HepG2 (cell line): ENCODE results near the gene ZNF792. TPM values are rescaled to one million over a fixed set of nuclear protein-coding genes. Genes with fewer than 3 reads are reported as not detected.

Experiments
- AKAP8 ChIP-seq: sonication (generic); formaldehyde crosslinking; IDR thresholded peaks from 2 replicates; pipeline ENCODE4 v1.5.1; 2020; ENCODE audit warnings: mild to moderate bottlenecking, missing genetic modification reagents
- ARNT2 ChIP-seq: sonication (generic); formaldehyde crosslinking; IDR thresholded peaks from 2 replicates; pipeline ENCODE4 v1.8.0; 2022; ENCODE audit warnings: mild to moderate bottlenecking, low read depth, missing genetic modification reagents, moderate library complexity
- CENPT ChIP-seq: sonication (generic); formaldehyde crosslinking; IDR thresholded peaks from 2 replicates; pipeline ENCODE4 v1.8.0; 2022; ENCODE audit warnings: low read depth, mild to moderate bottlenecking, moderate library complexity, missing genetic modification reagents
- CHCHD3 ChIP-seq: sonication (generic); formaldehyde crosslinking; IDR thresholded peaks from 2 replicates; pipeline ENCODE4 v1.8.0; 2022; ENCODE audit warnings: mild to moderate bottlenecking, missing genetic modification reagents, moderate library complexity
- ERF ChIP-seq: IDR thresholded peaks from 2 replicates; pipeline ENCODE4 v1.6.1; 2018; ENCODE audit warnings: missing biosample characterization, missing genetic modification reagents
- FOXP4 ChIP-seq: sonication (generic); formaldehyde crosslinking; IDR thresholded peaks from 2 replicates; pipeline ENCODE4 v1.4.0; 2020; ENCODE audit warnings: missing genetic modification reagents
- KDM3A ChIP-seq: IDR thresholded peaks from 2 replicates; pipeline ENCODE4 v1.6.1; 2018; ENCODE audit warnings: low read depth, missing compliant biosample characterization
- MED8 ChIP-seq: sonication (generic); formaldehyde crosslinking; IDR thresholded peaks from 2 replicates; pipeline ENCODE4 v1.8.1; 2023; ENCODE audit warnings: mild to moderate bottlenecking, missing genetic modification reagents; ENCODE audit not compliant: insufficient replicate concordance
- MIER3 ChIP-seq: IDR thresholded peaks from 2 replicates; pipeline ENCODE4 v1.6.1; 2016; ENCODE audit warnings: missing compliant biosample characterization, borderline replicate concordance
- MXD3 ChIP-seq: IDR thresholded peaks from 2 replicates; pipeline ENCODE4 v1.6.1; 2016; ENCODE audit warnings: mild to moderate bottlenecking, missing biosample characterization, missing genetic modification reagents
- NRL ChIP-seq: sonication (generic); formaldehyde crosslinking; IDR thresholded peaks from 2 replicates; pipeline ENCODE4 v1.5.0; 2020; ENCODE audit warnings: missing genetic modification reagents, mild to moderate bottlenecking, moderate library complexity, borderline replicate concordance
- PHB2 ChIP-seq: fragments of 450-650 bp; IDR thresholded peaks from 2 replicates; pipeline ENCODE4 v1.6.1; 2018; ENCODE audit not compliant: partially characterized antibody
- RELA ChIP-seq: sonication (generic); formaldehyde crosslinking; IDR thresholded peaks from 2 replicates; pipeline ENCODE4 v1.4.0; 2020; ENCODE audit warnings: missing genetic modification reagents
- SP4 ChIP-seq: sonication (generic); formaldehyde crosslinking; IDR thresholded peaks from 2 replicates; pipeline ENCODE4 v1.8.1; 2023; ENCODE audit warnings: mild to moderate bottlenecking, missing genetic modification reagents
- SUZ12 ChIP-seq: fragments of 150-350 bp; IDR thresholded peaks from 2 replicates; pipeline ENCODE4 v1.6.1; 2014; ENCODE audit warnings: low read depth, low read length
- TBL1XR1 ChIP-seq: fragments of 150-350 bp; IDR thresholded peaks from 2 replicates; pipeline ENCODE4 v1.6.1; 2014; ENCODE audit warnings: borderline replicate concordance, low read length; ENCODE audit not compliant: partially characterized antibody
- ZFP36 ChIP-seq: fragments of 150-350 bp; IDR thresholded peaks from 2 replicates; pipeline ENCODE4 v1.6.1; 2018; ENCODE audit warnings: borderline replicate concordance, low read length, low read depth; ENCODE audit not compliant: partially characterized antibody
- ZGPAT ChIP-seq: IDR thresholded peaks from 2 replicates; pipeline ENCODE4 v1.6.1; 2016; ENCODE audit warnings: mild to moderate bottlenecking
- ZMAT5 ChIP-seq: sonication (generic); formaldehyde crosslinking; IDR thresholded peaks from 2 replicates; pipeline ENCODE4 v1.5.0; 2020; ENCODE audit warnings: mild to moderate bottlenecking, low read depth, missing genetic modification reagents, borderline replicate concordance
- ZNF225 ChIP-seq: sonication (generic); formaldehyde crosslinking; IDR thresholded peaks from 2 replicates; pipeline ENCODE4 v1.4.0; 2020; ENCODE audit warnings: mild to moderate bottlenecking, missing genetic modification reagents
- ZNF253 ChIP-seq: sonication (generic); formaldehyde crosslinking; IDR thresholded peaks from 2 replicates; pipeline ENCODE4 v1.8.0; 2022; ENCODE audit warnings: mild to moderate bottlenecking, missing genetic modification reagents, borderline replicate concordance
- ZNF275 ChIP-seq: sonication (generic); formaldehyde crosslinking; IDR thresholded peaks from 2 replicates; pipeline ENCODE4 v1.8.0; 2022; ENCODE audit warnings: missing genetic modification reagents, mild to moderate bottlenecking, inconsistent platforms, borderline replicate concordance
- ZNF484 ChIP-seq: sonication (generic); formaldehyde crosslinking; IDR thresholded peaks from 2 replicates; pipeline ENCODE4 v1.5.1; 2020; ENCODE audit warnings: mild to moderate bottlenecking, low read depth, missing genetic modification reagents, borderline replicate concordance
- ZNF546 ChIP-seq: sonication (generic); formaldehyde crosslinking; conservative IDR thresholded peaks from 2 replicates; pipeline ENCODE4 v1.8.1; 2023; ENCODE audit warnings: mild to moderate bottlenecking, missing genetic modification reagents
- ZNF550 ChIP-seq: sonication (generic); formaldehyde crosslinking; IDR thresholded peaks from 2 replicates; pipeline ENCODE4 v1.4.0; 2020; ENCODE audit warnings: mild to moderate bottlenecking, missing genetic modification reagents, borderline replicate concordance
- polyA plus RNA-seq, 8 experiments: library from polyadenylated mRNA; depleted of rRNA in 3 of 8; stranded (reverse) in 7 of 8; unstranded in 1 of 8; fragments of >200 nt; fragmentation: Illumina TruSeq in 4 of 8; extraction: Trizol in 4 of 8; gene quantifications; 2 replicates each; pipeline versions ENCODE4 v1.2.1 to v1.2.3, GENCODE V29; 2011 to 2016; ENCODE audit warnings: low read depth in 4 of 8, missing spikeins in 1 of 8, mixed read lengths in 1 of 8; ENCODE audit not compliant: insufficient read depth in 1 of 8
- total RNA-seq, 5 experiments: library from RNA; depleted of rRNA; stranded (reverse); fragments of >200 nt; fragmentation: Illumina TruSeq; extraction: Trizol; gene quantifications; 2 replicates each; pipeline ENCODE4 v1.2.3, GENCODE V29; 2016; ENCODE audit warnings: low read depth in 1 of 5

ZNF792 gene
- total and polyA plus RNA-seq, 2 of the 13 experiments (the other 11 are each of a cell fraction or from before 2014, with no cell fraction given), result 5.5 to 11.5 TPM

- no peak for TF ChIP-seq NRL (CRISPR knock-in tag)
- no peak for TF ChIP-seq FOXP4 (CRISPR knock-in tag)
- TF ChIP-seq ZMAT5, result no peak
- TF ChIP-seq MXD3 (CRISPR knock-in tag), result no peak
- TF ChIP-seq CENPT (CRISPR knock-in tag), result no peak
- no peak for TF ChIP-seq ZNF253 (CRISPR knock-in tag)
- no peak for TF ChIP-seq TBL1XR1
- no peak for TF ChIP-seq SUZ12
- TF ChIP-seq ZGPAT (CRISPR knock-in tag), result no peak
- TF ChIP-seq ARNT2 (CRISPR knock-in tag), result no peak
- TF ChIP-seq AKAP8, result no peak
- no peak for TF ChIP-seq MED8 (CRISPR knock-in tag)
- no peak for TF ChIP-seq MIER3 (CRISPR knock-in tag)
- no peak for TF ChIP-seq SP4
- no peak for TF ChIP-seq PHB2
- TF ChIP-seq RELA (CRISPR knock-in tag), result no peak
- TF ChIP-seq KDM3A (CRISPR knock-in tag), result no peak
- TF ChIP-seq ZNF546 (CRISPR knock-in tag), result no peak
- TF ChIP-seq ZNF484 (CRISPR knock-in tag), result no peak
- no peak for TF ChIP-seq ZFP36
- TF ChIP-seq ERF (CRISPR knock-in tag), result no peak
- TF ChIP-seq ZNF275, result no peak; the same call in 1 of the 2 replicates
- TF ChIP-seq ZNF550 (CRISPR knock-in tag), result no peak
- TF ChIP-seq CHCHD3 (CRISPR knock-in tag), result no peak
- TF ChIP-seq ZNF225, result no peak
These were observed 34.9 kb upstream of the ZNF792 start (continued) for GRCh38 chr19:34998777-34999497.
